HG02970 (cell line): Measurements from ENCODE around the gene RNF187.

ENCODE experiments used
- ATAC-seq: cut with Tn5 transposase; IDR thresholded peaks from one replicate; pipeline ENCODE4 v1.9.1; 2021; ENCODE audit warnings: mild to moderate bottlenecking, moderate library complexity, moderate number of reproducible peaks; ENCODE audit not compliant: unreplicated experiment, low FRiP score

Gene RNF187

DNA sequence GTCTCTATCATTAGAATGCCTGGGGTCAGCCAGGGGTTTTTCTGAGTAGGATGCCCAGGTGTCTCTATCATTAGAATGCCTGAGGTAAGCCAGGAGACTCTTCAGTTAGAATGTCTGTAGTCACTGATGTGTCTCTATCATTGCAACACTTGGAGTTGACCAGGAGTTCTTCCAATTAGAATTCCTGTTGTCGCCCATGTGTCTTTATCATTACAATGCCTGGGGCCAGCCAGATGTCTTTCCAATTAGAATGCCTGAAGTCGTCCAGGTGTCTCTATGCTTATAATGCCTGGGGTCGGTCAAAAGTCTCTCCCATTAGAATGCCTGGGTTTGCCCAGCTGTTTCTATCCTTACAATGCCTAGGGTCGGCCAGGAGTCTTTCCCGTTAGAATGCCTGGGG, 55.8 kb downstream of the RNF187 start:
- no peak for ATAC-seq

- no peak for ATAC-seq
These were observed 56.2 kb downstream of the RNF187 start for GRCh38 chr1:228543396-228543795.

- ATAC-seq, result no peak
These were observed 57.1 kb downstream of the RNF187 start for GRCh38 chr1:228544021-228544850.

DNA sequence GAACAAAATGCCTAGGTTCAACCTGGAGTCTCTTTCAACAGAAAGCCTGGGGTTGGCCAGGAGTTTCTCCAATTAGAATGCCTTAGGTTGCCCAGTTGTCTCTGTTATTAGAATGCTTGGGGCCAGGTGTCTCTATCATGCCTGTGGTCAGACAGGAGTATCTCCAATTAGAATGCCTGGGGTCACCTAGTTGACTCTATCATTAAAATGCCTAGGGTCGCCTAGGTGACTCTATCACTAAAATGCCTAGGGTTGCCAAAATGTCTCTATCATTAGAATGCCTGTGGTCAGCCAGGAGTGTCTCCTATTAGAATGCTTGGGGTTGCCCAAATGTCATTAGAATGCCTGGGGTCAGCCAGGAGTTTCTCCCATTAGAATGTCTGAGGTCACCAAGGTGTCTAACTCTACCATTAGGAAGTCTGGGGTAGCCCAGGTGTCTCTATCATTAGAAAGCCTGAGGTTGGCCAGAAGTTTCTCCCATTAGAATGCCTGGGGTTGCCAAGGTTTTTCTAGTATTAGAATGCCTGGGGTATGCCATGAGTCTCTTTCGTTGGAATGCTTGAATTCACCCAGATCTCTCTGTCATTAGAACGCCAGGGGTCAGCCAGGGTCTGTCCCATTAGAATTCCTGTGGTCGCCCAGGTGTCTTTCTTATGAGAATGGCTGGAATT, 57.9 kb downstream of the RNF187 start:
- no peak for ATAC-seq
